GM19455 (cell line): Measurements from ENCODE around the gene ARF3.

Experiments used
- ATAC-seq: cut with Tn5 transposase; IDR thresholded peaks from one replicate; pipeline ENCODE4 v1.9.1; 2021; ENCODE audit not compliant: unreplicated experiment

Gene ARF3

DNA sequence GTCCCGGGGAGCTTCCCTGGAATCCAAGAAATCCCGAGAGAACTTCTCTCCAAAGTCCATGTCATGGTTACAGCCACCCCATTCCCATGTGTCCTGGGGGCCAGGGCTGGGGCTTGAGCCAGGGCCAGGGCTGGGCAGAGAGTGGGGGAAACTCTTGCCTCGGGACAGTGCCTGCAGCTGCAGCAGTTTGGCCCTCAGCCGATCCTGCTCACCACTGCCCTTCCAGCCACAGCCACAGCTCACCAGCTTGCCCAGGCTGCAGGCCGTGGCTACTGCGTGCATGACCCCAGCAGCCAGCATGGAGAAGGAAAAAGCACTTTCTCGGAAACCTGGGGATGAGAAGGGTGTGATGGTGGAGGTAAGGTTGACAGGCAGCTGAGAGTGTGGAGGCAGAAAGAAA lies 10.7 kb upstream of the ARF3 start:
- ATAC-seq: no peak

DNA sequence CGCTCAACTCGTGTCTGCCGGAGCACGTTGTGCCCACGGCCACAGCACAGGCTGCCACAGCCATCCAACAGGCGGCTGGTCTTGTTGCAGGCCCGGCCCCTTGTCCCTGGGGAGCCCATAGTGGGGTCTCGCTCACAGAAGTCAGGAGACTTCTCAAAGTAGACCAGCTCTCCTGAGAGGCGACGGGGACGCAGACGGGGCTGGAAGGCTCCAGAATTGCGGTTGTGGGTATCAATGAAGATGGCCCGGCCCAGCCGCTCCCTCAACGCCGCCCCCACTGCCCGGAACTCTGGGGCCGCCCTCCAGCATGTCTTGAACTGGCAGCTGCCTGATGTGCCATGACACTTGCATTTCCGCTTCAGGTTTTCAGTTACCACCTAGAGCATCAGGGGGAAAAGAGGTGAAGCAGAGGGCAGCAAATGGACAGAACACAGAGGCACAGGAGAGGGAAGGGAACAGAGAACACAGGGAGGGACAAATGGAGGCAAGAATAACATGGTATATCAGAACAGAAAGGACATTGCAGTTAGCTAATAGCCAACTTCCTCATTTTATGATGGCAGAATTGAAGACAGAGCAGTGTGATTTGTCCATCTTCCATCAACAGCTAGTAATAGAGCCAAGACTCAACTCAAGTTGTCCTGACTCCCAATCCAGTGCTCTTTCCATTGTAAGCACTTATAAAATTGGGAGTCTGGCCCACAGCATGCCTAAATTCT lies 9.0 kb upstream of the ARF3 start:
- ATAC-seq: no peak

DNA sequence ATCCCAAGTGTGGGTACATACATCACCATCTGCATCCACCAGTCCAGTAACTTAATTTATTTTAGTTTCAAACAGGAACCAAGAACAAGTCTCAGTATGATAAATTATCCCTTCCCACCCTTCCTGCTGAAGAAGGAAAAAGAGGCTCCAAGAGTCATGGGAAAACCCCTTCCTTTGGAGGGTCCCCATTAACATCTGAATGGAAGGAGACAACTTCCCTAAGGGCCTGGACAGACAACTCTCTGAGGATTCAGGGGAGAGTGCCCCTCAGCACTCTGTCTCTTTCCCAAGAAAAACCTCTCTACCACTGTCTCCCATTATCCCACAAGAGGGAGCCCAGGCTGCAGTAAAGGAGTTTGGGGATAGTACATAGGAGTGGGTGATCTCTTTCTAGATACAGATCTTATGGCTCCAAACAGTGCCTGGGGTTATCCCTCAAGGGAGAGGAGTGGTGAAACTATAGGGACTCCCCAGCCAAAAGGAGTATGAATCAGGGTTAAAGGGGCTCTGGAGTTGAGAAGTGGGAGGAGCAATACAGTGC lies 8.1 kb upstream of the ARF3 start:
- ATAC-seq: no peak

DNA sequence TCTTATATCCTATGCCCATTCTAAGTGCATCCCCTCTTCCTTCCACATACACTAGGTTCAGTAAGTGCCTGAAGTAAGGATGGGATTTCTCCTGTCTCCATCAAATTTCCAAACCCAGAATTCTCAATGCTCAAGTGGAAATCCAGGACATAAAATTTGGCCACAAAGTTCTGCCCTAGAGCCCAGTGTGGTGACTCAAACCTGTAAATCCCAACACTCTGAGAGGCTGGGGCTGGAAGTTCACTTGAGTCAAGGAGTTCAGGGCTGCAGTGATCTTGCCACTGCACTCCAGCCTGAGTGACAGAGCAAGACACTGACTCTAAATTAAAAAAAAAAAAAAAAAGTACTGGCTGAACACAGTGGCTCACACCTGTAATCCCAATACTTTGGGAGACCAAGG lies 4.5 kb upstream of the ARF3 start:
- no peak for ATAC-seq

DNA sequence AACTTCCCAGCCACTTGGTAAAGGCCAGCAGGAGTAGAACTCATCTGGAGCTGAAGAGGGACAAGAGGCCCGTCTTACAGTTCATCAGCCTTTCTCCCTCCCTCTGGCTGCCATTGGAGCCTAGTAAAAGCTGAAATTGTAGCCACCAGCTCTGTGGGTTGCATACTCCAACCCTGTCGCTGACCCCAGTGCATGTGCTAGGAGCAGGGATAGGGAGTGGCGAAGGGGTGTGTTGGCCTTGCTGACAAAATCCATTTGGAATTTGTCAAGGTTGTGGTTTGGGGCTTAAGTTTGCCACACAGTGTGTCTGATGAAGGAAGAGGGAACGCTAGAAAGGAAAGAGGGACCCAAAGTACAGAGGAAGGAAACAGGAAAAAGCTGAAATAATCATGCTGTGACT lies 4.0 kb upstream of the ARF3 start:
- ATAC-seq: no peak

DNA sequence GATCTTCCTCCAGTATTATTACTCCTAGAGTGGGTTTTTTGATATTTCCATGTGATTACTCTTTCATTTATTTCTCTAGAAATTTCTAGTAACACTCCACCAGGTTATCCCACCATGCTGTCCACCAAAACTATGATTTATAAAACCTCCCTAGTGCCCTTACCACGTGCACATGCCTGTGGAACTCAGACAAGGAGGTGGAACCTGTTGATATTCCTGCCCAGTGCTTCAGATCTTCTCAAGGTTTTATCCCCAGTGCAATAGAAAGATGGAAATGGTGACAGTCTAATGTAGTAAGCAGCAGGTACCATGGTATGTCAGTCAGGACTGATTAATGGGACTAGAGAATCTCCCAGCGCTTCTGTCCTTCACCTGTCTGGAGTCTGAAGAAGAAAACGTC lies 3.5 kb upstream of the ARF3 start:
- no peak for ATAC-seq

DNA sequence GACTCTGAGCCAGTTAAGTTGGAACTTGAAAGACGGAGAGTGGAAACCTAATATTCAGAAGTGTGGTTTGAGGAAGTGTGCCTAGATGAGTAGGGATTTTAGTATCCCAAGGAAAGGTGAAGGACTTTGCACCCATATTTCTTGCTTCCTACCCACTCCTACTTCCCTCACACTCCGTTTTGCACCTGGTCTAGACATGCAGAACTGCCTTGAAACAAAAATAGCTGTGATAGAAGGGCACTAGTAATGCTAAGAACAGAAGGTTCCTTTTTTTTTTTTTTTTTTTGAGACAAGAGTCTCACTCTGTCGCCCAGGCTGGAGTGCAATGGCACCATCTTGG lies 732 bp upstream of the ARF3 start:
- ATAC-seq: no peak

DNA sequence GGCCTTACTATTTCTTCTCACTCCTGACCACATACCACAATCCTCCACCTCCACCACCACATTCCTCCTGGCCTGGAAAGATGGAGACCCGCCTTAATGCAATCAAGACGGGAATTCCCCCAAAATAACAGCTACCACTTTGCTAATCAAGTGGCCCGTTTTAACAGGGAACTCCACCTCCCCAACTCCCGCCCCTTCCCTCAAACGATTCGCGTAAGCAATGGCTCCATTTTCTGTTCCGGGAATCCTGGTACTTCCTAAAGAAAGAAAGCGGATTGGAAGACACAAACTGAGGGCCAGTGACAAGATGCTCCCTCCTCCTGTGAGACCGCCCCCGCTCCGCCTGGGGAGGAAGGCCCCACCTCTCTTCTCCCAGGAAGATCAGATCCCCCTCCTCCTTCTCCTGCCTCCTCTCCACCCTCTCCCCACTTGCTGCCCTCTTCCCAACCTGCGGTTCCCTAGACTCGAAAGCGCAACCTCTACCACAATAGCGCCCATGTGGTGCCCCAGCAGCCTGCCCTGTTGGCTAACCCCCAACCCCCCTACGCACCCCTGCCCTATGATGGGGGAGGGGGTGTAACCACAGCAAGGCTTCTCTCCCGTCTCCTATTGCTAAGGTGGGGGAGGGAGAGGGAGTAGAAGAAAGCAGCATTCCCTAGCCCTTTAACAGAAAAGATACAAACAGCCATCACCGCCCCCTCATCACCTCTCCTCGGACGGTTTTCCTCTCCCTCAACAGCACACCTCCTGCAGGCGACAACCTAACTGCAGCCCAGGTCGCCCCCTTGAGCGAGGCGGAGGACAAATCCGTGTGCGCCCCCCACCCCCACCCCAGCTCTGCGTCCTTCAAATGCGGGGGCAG lies 777 bp downstream of the ARF3 start:
- peak; percentile 10 for ATAC-seq

DNA sequence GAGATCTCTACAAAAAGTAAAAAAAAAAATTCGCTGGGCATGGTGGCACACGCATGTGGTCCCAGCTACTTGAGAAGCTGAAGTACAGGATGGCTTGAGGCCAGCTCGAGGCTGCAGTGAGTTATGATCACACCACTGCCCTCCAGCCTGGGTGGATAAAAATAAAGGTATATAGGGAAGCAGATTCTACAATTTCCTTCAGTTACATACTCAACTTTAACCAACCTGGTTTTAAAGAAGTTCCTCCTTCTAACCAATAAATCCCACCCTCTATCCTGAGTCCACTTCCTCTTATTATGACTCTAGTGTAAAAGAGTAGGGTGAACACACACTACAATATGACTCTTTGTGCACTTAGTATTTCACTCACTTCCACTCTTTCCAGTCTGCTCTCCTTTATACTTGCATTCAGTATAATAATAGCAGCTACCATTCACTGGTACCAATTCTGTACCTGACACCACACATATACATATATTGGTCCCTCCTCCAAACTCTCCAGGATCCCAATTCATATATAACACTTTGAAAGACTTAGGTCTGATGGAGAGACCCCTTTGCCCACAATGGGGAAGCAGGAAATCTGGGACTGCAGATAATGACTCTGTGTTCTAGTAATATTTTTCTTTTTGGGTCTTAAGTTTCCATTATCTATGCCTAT lies 2.3 kb downstream of the ARF3 start:
- ATAC-seq: no peak

DNA sequence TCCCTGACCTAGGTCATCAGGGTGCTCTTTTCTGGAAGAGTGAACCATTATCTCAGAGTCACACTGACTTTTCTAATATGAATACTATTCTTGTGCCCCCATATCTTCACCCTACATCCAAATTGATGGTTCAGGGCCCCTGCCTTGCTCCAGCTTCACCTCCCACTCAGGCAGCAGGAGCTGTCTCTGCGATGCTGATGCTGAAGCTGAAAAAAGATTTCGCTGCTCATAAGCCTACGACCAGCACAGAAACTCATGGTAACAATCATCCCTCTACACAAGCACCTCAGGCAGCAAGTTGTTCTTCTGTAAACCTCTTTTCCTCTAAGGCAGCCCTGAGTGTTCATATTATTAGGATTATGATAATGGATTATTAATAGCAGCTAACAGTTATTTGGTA lies 3.2 kb downstream of the ARF3 start:
- ATAC-seq: no peak

DNA sequence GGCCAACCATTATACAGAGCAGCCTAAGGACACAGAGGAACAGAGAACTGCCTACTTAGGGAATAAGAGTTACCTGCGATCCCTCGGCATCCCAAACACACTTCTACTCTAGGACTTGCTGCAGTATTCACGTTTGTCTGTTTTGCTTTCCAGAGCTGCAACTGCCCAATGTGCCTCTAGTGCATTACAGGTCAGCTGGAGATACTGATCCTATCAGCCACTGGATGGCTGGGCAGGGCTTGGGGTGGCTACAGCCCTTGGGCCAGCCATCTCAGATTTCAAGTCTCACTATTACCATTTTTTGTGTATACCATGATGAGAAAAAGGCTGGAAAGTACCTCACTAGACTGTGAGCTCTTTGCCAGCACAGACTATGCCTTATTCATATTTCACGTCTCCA lies 4.6 kb downstream of the ARF3 start:
- no peak for ATAC-seq

DNA sequence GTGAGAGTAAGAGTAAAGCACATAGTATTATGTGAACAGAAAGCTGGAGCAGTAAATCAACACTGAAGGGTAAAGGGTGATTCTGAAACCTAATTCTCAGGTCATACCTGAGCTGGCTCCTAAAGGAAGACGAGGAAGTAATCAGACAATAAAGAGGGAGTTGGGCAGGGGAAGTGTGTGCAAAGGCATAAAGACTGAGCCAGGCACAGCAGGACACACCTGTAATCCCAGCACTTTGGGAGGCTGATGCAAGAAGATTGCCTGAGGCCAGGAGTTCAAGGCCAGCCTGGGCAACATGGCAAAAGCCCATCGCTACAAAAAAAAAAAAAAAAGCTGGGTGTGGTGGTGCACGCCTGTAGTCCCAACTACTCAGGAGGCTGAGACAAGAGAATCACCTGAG lies 9.6 kb downstream of the ARF3 start:
- no peak for ATAC-seq

DNA sequence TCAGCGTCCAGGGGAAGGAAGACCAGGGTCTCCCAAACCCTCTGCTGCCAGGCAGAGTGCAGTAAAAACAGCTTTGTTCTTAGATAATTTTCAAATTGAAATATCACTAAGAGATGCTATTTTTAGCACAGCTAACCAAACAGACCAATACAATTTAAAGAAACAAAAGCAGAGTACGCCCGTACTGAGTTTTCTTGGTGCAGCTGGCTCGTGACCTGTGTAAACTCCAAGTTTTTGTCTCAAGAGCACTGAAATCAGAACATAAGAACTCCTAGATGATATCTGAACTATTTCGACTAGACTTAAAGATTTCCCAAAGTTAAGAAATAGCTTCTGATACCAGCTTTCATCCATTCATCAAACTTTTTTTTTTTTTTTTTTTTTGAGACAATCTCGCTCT lies 10.3 kb downstream of the ARF3 start:
- no peak for ATAC-seq

DNA sequence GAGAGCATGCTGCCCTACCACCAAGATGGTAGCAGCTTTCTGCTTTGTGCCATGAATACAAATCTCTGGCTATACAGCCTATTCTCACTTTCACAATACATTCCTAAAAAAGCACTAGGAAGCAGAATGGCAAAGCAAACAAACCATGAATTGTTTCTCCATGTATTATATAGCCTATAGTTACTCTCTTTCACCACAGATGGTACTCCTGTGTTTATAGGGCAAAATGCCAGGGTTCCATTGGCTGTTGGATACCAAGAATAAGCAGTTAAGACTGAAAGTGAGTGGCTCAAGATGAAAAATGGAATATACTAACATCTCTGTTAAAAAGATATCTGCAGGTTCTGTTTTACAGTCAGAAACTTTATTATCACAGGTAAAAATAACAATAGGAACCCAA lies 11.1 kb downstream of the ARF3 start:
- no peak for ATAC-seq

DNA sequence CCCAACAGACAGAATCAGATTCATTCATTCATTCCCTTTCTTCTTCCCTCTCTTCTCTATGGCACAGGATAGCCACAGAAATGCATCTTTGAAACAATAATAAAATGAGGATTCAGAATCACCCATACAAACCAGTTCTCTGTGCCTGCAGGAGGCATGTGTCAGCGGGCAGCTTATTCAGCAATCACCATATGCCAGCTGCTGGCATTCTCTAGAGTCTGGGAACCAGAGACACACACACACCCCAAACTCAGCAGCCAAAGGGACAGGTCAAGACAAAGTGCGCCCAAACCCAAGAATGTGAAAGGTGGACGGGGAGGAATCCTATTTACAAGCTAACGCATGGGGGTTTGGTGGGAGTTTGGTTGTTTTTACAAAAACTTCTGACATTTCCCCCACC lies 14.1 kb downstream of the ARF3 start:
- ATAC-seq: no peak

DNA sequence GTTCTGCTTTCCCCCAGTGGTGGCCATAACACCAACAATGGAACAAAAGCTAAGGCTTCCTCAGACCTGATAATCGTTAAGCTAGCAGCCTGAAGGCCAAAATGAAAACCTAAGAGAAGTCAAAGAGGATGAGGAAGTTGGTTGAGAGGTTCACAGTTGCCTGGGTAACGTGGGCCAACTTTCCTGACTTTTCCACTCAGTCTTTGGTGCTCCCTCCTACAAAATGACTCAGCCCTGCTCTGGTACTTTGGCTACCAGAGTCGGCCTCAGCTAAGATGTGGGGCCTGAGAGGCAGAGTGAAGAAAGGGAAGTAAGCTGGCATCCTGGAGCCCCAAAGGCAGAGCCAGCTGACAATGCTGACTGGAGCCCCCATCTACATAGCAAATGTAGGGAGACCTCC lies 17.1 kb downstream of the ARF3 start:
- ATAC-seq: no peak

DNA sequence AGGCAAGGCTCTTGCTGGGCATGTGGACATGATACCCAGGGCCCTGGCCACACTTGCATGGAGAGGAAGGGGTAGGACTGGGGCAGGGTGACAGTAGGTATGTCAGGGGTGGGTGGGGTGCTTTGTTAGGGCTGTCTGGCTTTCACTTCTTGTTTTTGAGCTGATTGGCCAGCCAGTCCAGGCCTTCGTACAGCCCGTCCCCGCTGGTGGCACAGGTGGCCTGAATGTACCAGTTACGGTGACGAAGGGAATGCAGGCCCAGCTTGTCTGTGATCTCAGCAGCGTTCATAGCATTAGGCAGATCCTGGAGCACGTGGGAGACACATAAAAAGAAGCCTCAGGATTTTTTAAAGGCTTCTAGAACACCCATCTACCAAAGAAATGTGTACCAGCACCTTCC lies 18.5 kb downstream of the ARF3 start:
- ATAC-seq: no peak

DNA sequence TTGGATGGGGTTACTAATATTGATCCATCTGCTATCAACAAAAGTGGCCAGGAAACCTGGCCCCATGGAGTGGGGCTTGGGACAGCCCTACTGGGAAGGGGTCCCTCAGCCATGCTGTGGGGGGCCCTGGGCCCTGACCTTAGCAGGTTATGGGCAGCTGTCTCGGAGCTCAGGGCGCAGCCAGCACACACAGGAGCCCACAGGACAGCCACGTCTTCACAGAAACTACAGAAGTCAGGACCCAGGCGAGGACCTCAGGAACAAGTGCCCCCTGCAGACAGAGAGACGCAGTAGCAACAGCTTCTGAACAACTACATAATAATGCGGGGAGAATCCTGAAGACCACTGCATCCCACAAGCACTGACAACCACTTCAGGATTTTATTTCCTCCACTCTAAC lies 20.1 kb downstream of the ARF3 start:
- ATAC-seq: no peak

DNA sequence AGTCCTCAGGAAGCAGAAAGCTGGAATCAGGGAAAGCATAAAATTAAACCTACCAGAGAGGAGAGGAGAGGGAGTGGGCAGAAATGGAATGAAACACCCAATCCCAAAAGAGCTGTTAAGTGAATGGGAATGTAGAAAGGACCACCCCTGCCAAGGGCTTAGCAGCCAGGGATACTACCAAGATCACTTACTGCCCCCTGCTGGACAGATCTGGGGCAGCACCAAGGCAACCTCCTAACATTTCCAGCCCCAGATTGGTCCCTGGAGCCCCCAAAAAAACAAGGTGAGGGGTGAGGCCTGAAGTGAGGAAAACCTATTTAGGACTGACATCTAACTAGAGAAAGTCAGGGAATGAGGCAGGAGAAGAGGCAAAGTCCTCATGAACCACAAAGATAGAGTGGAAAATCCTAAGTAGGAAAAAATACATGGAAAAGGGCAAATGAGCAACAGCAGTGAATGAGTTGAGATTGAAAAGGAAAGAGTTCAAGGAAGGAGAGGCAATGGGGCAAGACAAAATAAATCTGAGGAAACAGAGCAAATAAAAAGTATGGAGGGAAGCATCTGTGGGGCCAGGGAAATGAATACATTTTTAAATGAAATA lies 20.8 kb downstream of the ARF3 start:
- ATAC-seq: no peak

DNA sequence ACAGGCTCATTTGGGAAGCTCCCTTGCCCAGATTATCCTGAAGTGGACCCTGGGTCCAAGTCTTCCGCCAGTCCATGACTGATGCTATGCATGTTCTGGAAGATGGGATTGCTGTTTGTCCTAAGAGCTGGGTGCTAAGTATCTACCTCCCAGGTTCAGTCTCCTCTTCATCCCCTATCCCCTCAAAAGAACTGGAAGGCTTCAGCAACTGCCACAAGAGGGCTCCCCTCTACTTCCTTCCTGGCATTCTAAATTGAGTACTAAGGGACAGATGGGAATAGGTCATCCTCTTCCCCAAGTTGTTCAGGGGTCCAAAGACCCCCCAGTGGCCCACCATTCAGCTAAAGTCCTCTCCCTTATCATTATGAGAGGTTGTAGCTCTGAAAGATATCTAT lies 23.0 kb downstream of the ARF3 start:
- ATAC-seq: no peak

DNA sequence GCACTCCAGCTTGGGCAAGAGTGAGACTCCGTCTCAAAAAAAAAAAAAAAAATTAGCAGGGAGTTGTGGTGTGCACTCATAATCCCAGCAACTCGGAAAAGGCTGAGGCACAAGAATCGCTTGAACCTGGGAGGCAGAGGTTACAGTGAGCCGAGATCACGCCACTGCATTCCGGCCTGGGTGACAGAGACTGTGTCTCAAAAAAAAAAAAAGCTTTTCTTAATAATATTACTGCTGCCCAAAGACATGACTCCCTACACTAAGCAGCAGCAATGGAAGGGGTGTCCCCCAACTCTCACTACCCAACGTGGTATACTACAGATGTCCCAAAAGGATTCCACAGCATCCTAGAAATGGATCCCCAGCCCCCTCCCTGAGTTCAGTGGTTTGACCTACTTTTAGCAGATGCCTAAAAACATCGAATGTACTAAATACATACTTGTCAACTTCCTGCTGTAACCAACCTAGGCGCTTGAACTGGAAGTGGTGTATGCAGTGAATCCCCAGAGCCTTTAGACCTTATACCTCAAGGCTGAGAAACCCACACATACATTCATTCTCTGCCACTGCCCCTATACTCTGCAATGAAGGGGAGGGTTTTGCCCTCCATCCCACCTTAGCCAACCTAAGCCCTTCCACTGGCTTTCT lies 23.5 kb downstream of the ARF3 start:
- no peak for ATAC-seq
